DMS 273 (cell line): ENCODE measurements around the gene AOC2.
"Not testable (repeated sequence)": the region's sequence is repeated elsewhere in the genome, so short reads cannot be mapped to it uniquely, and the experiment has no call there.

Experiments used
- DNase-seq: peaks from one replicate; lab custom pipeline; 2025; ENCODE audit not compliant: unreplicated experiment; lab: John Stamatoyannopoulos, UW

AOC2 gene

DNA sequence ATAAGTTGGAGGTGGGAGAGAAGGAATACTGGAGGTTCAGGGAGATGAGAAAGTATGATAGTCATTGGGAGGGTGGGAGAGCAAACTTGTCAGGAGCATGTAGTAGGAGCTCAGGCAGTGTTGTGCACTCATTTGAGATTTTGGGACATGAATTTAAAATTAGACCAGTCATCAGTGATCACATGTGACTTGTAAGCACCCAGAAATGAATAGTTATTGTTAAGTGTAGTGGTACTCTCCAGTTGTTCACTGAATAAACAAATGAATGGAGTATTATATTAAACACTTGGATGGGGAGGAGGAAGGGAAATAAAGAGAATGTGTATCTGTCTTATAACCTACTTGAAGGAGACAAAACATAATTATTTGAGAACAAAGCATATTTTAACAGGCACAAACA, 13.4 kb upstream of the AOC2 start:
- no peak for DNase-seq

DNA sequence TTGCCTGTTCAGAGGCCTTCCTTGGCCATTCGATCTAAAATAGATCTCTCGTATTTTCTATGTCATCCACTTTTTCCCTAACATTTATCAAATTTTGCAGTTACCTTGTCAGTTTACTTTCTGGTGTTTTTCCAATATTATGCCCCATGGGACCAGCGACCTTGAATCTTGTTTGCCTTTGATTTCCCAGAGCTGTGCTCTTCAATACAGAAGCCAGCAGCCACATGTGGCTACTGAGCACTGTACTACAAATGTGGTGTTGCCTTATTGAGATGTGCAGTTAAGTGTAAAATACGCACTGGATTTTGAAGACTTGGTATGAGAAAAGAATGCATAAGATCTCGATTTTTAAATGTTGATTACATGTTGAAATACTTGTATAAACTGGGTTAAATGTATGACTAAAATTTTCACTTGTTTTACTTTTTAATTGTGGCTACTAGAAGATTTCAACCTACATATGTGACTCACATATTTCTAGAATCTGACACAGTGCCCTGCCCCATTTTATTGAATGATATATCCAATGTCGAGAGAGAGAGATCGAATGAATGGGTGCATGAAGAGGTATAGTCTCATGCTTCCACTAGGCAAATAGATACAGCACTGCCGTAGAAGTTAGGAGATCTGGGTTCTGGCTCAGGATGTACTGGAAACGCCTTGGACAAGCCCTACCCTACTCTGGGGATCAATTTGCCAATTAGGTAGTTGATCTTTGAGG, 12.0 kb upstream of the AOC2 start:
- no peak for DNase-seq

DNA sequence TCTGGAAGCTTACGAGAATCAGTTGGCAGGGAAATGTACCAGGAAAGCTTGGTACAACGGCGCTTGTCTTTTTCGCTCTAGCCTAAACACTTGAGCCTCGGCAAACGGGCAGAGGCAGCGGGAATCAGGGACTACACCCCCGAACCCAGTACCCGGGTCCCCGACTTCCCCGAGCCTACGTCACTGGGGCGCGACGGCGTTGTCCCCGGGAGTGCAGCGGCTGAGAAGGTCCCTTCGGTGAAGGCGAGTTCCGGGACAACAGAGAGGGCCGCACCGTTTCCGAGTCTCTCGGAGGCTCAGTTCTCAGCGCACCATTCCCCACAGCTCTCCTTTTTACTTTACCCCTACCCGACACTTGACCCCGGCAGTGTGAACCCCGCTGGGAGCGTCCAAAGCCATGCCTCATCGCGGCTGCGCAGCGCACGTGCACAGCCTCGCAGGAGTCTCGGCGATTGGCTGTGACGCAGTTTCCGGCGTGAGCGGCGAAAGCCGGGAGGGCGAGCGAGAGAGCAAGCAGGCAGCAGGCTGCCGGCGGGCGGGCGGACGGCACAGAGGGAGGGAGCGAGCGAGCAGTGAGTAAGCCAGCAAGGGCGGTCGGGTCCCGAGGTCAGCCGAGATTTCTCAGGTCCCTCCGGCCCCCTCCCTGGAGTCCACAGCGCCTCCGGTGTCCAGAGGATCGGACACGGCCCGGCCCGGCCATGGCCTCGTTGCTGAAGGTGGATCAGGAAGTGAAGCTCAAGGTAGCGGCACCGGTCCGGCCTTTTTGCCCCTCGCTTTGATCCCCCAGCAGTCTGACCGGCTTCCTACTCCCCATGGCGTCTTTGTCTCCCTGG, 11.2 kb upstream of the AOC2 start, which contains the start of gene PSME3:
PSME3 (plus strand) TSS at position 464 of the 833 bp plus-strand sequence; CDS start at position 699, 235 bp downstream.
- peak; percentile 96 for DNase-seq

DNA sequence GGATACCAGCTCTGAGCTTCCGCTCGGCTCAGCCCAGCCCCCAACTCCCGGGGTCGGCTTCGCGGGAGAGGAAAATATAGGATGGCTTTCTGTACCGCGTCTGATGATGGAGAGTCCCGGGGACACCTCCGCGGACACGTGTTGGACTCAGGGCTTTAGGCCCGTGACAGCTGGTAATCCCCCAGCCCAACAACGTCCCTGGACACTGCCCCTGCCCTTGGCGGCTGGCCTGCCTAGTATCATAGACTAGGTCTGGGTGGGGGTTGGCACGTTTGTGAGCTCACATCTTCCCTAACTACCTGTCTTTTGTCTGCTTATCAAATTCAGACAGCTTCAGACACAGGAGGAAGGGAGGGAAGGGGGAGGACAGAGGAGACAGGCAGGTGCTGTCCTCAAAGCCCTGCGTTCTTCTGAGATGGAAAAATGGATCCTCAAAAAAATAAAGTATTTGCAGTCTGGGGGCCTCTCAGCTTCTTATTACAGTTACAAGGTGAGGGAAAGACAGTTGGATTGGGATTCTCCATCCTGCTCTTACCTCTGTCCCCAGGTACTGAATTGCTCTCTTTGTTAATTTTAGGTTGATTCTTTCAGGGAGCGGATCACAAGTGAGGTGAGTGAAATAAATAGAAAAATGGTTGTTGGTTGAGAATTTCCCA, 10.5 kb upstream of the AOC2 start:
- peak; percentile 67 for DNase-seq

DNA sequence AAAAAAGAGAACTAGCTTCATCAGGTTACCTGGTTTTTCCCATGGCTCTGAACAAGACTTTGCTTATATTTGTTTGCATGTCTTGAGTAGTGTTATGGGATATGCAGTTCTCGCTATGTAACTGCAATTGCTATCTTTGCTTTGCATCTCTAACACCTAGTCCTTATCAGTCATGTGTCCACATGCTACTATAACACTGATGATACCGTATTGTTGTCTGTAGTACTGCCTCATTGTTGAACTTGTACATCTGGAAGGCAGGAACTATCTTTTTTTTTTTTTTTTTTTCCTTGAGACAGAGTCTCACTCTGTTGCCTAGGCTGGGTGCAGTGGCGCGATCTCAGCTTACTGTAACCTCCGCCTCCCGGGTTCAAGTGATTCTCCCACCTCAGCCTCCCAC, 8.6 kb upstream of the AOC2 start:
- no peak for DNase-seq

DNA sequence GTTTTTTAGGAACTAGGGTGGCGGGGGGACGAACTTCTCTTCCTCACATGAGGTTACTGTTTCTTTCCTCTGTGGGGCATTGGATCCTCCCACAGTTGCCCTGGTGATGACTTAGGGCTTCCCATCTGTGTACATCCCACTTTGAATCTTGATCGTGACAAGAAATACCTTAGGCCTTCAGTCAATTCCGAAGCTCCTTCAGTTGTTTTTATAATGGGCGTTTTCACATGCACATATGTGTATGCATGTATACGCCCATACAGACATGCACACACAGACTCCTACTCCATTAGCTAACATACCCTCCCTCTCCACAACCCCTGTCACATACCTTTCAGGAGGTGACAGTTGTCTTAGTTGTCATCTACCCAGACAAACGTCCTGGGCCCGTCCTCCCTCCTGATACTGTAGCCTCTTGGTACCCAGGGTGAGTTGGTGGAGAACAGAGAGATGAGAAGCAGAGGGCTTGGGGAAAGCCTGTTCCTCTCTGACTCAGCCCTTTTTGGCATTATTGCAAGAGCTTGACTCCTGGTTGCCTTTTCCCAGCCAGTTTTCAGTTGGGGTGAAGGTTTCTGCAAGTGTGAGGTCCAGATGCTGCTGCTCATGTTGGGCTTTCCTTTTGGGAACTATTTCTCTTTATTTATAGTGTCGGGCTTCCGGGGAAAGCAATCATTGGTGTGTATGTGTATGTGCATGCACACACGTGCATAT, 2.2 kb upstream of the AOC2 start:
- DNase-seq = no peak

DNA sequence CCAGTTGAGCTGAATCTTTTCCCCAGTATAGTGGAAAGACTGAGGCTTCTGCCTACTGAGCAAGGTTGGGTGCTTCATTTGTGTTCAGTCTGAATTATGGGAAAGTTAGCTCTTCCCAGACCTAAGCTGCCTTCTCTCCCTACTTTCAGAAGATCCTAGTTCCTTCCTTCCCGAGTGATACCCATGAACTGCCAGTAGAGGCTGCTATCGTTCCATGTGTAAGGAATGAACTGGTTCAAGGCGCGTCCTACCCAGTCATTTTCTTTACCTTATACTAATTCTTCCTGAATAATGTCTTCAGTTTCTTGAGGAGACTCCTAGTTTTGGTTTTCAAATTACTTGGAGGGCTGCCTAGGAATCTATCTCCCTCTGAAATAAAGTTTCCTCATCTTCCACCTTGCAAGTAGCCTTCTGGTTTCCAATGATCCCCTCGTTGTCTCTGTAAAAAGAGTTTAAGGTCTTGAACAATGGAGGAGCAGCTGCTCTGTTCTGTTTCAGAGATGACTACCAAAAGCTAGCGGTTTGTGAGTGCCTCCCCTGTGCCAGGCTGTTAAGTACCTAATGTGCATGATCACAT, 934 bp upstream of the AOC2 start:
- DNase-seq = peak; percentile 77

DNA sequence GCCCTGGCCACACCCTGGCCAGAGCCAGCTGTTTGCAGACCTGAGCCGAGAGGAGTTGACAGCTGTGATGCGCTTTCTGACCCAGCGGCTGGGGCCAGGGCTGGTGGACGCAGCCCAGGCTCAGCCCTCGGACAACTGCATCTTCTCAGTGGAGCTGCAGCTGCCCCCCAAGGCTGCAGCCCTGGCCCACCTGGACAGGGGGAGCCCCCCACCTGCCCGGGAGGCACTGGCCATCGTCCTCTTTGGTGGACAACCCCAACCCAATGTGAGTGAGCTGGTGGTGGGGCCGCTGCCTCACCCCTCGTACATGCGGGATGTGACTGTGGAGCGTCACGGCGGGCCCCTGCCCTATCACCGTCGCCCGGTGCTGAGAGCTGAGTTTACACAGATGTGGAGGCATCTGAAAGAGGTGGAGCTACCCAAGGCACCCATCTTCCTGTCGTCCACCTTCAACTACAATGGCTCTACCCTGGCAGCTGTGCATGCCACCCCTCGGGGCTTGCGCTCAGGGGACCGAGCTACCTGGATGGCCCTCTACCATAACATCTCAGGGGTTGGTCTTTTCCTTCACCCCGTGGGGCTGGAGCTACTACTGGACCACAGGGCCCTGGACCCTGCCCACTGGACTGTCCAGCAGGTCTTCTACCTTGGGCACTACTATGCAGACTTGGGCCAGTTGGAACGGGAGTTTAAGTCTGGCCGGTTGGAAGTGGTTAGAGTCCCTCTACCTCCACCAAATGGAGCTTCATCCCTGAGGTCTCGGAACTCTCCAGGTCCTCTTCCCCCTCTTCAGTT, 578 bp downstream of the AOC2 start:
- no peak for DNase-seq

DNA sequence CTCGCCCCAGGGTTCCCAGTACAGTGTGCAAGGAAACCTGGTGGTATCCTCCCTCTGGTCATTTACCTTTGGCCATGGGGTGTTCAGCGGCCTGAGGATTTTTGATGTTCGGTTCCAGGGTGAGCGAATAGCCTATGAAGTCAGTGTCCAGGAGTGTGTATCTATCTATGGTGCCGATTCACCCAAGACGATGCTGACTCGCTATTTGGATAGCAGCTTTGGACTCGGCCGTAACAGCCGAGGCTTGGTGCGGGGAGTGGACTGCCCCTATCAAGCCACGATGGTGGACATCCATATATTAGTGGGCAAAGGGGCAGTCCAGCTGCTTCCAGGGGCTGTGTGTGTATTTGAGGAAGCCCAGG, 1.2 kb downstream of the AOC2 start:
- DNase-seq = no peak

DNA sequence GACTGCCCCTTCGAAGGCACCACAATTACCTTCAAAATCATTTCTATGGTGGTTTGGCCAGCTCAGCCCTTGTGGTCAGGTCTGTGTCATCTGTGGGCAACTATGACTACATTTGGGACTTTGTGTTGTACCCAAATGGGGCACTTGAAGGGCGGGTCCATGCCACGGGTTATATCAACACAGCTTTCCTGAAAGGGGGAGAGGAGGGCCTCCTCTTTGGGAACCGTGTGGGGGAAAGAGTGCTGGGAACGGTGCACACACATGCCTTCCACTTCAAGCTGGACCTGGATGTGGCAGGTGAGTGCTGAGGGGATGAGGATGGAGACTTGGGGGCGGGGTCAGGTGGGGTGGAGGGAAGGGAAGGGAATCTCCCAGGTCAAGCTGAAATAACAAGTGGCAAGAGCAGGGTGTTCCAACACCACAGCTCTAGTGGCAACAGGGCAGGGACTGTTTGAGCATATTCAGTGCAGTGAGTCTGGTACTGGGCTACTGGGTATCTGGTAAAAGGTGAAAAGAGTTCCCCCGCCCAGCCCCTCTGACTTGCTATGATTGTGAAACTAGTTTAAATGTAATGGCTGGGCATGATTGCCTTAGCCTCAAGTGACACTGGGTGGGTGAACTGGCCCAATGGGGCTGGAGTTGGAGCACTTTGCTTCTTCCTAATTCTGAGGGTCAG, 1.7 kb downstream of the AOC2 start:
- DNase-seq = no peak

DNA sequence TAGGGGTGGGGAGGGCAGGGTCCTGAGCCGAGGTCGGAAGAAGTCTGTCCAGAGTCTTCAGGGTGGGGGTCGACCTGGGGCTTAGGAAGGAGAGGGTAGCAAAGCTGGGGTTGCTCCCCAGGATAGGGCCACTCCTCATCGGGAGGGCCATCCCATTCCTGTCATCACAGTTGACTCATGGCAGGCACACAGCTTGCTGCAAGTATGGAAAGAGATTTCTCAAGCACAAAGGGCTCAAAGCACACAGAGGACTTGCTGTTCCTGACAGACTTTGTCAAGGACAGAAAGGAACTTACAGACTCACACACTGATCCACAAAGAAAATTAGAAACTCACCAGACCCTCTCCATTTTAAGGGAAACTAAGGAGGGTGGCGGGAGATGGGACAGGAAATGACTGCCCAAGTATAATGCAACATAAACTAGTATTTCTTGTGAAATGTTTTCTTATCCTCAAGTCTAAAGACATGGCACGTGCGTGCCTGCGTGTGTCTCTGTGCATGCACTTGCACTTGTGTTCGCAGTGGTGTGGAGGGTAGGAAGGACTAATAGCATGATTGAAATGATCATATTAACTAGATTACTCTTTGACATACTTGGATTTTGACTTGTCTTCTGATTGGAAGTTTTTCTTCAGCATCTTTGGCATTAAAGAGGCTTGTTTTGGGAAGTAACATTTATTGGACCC, 2.4 kb downstream of the AOC2 start:
- peak; percentile 29 for DNase-seq

DNA sequence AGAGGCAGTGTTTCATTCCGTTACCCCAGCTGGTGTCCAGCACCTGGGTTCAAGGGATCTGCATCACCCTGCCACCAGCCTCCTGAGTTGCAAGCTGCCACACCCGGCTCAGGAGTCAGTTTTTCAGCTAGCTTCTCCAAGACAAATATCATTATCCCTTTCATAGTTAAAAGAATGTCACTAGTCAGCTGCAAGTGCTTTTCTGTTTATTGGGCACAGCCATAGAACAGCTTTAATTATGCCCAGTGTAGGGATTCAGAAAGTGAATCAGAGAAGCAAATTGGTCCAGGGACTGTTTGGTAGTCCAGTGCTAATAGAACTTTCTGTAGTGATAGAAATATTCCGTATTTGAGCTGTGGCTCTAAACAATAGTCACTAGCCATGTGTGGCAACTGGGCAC, 3.7 kb downstream of the AOC2 start:
- DNase-seq = no peak

DNA sequence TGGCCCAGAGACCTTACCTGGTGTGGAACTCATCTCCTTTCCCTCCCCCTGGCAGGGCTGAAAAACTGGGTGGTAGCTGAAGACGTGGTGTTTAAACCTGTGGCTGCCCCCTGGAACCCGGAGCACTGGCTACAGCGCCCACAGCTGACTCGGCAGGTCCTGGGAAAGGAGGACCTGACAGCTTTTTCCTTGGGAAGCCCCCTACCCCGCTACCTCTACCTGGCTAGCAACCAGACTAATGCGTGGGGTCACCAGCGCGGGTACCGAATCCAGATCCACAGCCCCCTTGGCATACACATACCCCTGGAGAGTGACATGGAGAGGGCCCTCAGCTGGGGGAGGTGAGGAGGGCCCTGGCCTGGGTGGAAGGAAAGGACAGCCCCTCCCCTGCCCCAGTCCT, 4.7 kb downstream of the AOC2 start:
- no peak for DNase-seq

DNA sequence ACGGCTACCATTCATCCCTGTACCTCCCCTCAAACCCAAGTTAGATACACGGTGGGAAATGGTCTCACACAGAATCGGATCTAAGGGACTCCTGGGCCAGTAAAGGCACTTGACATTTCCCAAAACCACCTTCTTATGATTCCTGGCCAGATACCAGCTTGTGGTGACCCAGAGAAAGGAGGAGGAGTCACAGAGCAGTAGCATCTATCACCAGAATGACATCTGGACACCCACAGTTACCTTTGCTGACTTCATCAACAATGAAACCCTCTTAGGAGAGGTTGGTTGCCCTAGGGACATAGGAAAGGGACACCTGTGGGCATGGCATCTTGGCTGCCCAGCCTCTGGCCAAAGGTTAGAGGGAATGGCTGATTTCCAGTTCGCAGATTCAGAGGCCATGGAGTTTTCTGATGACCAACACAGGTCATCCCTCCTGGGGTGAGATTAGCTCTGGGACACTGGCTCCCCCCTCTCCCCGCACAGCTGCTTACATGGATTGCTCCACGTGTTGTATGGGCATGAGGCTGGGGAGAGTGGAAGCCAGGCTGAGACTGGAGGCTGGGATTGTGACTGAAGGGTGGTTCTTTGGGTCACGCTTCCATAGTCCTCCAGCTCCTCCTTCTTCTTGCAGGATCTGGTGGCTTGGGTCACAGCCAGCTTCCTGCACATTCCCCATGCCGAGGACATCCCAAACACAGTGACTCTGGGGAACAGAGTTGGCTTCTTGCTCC, 5.2 kb downstream of the AOC2 start:
- no peak for DNase-seq

DNA sequence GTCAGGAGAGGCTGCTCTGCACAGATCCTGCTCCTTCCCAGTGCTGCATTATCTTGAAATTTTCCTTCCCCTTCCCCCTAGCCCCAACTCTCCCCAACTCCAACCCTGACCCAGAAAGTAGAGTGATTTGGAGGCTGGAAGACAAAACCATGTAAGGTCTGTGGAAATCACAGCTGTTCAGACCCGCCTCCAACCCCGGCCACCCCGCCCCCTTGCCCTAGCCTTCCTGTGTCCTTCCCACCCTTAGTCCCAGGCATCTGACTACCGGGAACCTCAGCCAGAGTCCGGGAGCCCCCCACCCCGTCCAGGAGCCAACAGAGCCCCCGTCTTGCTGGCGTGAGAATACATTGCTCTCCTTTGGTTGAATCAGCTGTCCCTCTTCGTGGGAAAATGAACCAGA, 6.6 kb downstream of the AOC2 start, which contains the start of gene AOC3:
AOC3 (plus strand) TSS at position 246 of the 400 bp plus-strand sequence; CDS start at position 391, 145 bp downstream.
- no peak for DNase-seq

DNA sequence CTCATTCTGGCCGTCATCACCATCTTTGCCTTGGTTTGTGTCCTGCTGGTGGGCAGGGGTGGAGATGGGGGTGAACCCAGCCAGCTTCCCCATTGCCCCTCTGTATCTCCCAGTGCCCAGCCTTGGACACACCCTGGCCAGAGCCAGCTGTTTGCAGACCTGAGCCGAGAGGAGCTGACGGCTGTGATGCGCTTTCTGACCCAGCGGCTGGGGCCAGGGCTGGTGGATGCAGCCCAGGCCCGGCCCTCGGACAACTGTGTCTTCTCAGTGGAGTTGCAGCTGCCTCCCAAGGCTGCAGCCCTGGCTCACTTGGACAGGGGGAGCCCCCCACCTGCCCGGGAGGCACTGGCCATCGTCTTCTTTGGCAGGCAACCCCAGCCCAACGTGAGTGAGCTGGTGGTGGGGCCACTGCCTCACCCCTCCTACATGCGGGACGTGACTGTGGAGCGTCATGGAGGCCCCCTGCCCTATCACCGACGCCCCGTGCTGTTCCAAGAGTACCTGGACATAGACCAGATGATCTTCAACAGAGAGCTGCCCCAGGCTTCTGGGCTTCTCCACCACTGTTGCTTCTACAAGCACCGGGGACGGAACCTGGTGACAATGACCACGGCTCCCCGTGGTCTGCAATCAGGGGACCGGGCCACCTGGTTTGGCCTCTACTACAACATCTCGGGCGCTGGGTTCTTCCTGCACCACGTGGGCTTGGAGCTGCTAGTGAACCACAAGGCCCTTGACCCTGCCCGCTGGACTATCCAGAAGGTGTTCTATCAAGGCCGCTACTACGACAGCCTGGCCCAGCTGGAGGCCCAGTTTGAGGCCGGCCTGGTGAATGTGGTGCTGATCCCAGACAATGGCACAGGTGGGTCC, 7.2 kb downstream of the AOC2 start:
- DNase-seq = not testable (repeated sequence)

DNA sequence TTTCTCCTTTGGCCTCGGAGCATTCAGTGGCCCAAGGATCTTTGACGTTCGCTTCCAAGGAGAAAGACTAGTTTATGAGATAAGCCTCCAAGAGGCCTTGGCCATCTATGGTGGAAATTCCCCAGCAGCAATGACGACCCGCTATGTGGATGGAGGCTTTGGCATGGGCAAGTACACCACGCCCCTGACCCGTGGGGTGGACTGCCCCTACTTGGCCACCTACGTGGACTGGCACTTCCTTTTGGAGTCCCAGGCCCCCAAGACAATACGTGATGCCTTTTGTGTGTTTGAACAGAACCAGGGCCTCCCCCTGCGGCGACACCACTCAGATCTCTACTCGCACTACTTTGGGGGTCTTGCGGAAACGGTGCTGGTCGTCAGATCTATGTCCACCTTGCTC, 8.0 kb downstream of the AOC2 start:
- no peak for DNase-seq
